Adrenal gland (tissue), 12 donors: Measurements from ENCODE around the gene SCARB1. TPM values are rescaled to one million over a fixed set of nuclear protein-coding genes. Genes with fewer than 3 reads are reported as not detected.

Experiments
- DNase-seq, 7 donors: peaks; one replicate each; pipeline ENCODE4 v3.0.0-alpha.2; 2019 to 2020
- H3K27ac ChIP-seq, 5 donors: fragments of 200-600 bp; sonication (generic) in 4 of 5; 1 replicate in 3 of 5; 2 replicates in 2 of 5; pipeline versions ENCODE4 v1.5.1 to v1.8.0; 2016 to 2020; ENCODE audit warnings: mild to moderate bottlenecking in 1 of 5
- H3K27me3 ChIP-seq: fragments of 200-600 bp; 2 replicates; pipeline ENCODE4 v1.8.0; 2021
- H3K36me3 ChIP-seq, 2 donors: fragments of 200-600 bp; replicated peaks in 1 of 2; 1 replicate in 1 of 2; 2 replicates in 1 of 2; pipeline versions ENCODE4 v1.5.1 to v1.8.0; 2018 to 2022
- H3K4me1 ChIP-seq, 2 donors: fragments of 200-600 bp; replicated peaks in 1 of 2; 1 replicate in 1 of 2; 2 replicates in 1 of 2; pipeline versions ENCODE4 v1.5.1 to v1.8.0; 2018 to 2021
- H3K4me3 ChIP-seq, 4 donors: fragments of 200-600 bp; sonication (generic) in 3 of 4; one replicate each; pipeline ENCODE4 v1.5.1; 2016 to 2018
- H3K9me3 ChIP-seq, 3 donors: fragments of 200-600 bp; sonication (generic) in 1 of 3; replicated peaks in 1 of 3; 1 replicate in 2 of 3; 2 replicates in 1 of 3; pipeline versions ENCODE4 v1.5.1 to v1.8.0; 2016 to 2021
- CTCF ChIP-seq, 6 experiments: fragments of 450-650 bp in 4 of 6; fragments of 200-600 bp in 2 of 6; sonication (generic) in 1 of 6; IDR thresholded peaks; 1 replicate in 5 of 6; 2 replicates in 1 of 6; pipeline versions ENCODE4 v1.5.1 to v1.8.0; 2016 to 2021; ENCODE audit warnings: antibody characterized with exemption in 6 of 6, mild to moderate bottlenecking in 2 of 6, moderate library complexity in 1 of 6
- POLR2A ChIP-seq, 2 donors: fragments of 450-650 bp; IDR thresholded peaks; one replicate each; pipeline ENCODE4 v1.6.1; 2017; ENCODE audit warnings: antibody characterized with exemption in 2 of 2, mild to moderate bottlenecking in 2 of 2, moderate library complexity in 1 of 2
- WGBS, 4 donors: extraction: QIAGEN DNeasy Blood & Tissue Kit in 2 of 4; methylation state at CpG; one replicate each; pipeline versions ENCODE4 v1.1.5 to v1.1.7; 2013 to 2017; 5-methylcytosine and 5-hydroxymethylcytosine counted together
- intact Hi-C, 2 donors: fragments of 100-400 bp; cut with DNase I; formaldehyde crosslinking; loops; one replicate each; pipeline versions ENCODE4 v1.14.1 to v1.15.0; 2022 to 2023
- polyA plus RNA-seq, 3 donors: library from polyadenylated mRNA; stranded (reverse); fragments of 200-250 nt in 2 of 3; fragments of 350-450 nt in 1 of 3; fragmentation: Illumina TruSeq in 1 of 3; extraction: RNeasy Lipid Tissue Mini Kit (QIAGEN cat#74804) in 1 of 3; gene quantifications; one replicate each; pipeline ENCODE4 v1.2.3, GENCODE V29; 2013 to 2014
- total RNA-seq, 9 donors: library from RNA; depleted of rRNA in 4 of 9; stranded (reverse); fragments of >200 nt in 4 of 9; fragments of 120-200 nt in 1 of 9; fragmentation: NEBNext Ultra II Directional in 1 of 9; extraction: Animal tissue kit (Norgen Biotek cat#: 25700) in 1 of 9; gene quantifications; one replicate each; pipeline versions ENCODE4 v1.1.0 to v1.2.4, GENCODE V29; 2013 to 2023
- donor health status: healthy with polysubstance abuse.
- donor health status: Bipolar disorder and iron deficiency.
- donor health status: DM: yes; HTN: yes; CAD: no.
- donor health status: DM: no; HTN: no; CAD: no.
- donor health status: DM: no; HTN: no; CAD: no.
- donor health status: DM: yes; HTN: yes; CAD: no.

The SCARB1 gene
- total and polyA plus RNA-seq, 12 donors = 213 to 8,580 (median 1,325) TPM

GRCh38 chr12:124837958-124838803 lies 25.5 kb downstream of the SCARB1 start:
- intact Hi-C loops = no loop called here
- H3K27me3 ChIP-seq = no peaks in the 10 kb centered on the region
- DNase-seq = peak; percentile 95 to 99 (median 98)
- peaks cover 73 to 83% of the 10 kb centered on the region in 2 donors for H3K4me1 ChIP-seq
- H3K27ac ChIP-seq = peak overlapping the region; percentile 73 to 92 (median 91)
- TF ChIP-seq CTCF (IDR thresholded peaks at IDR 0.05) (peak in 1 of 6 experiments; percentile 7), POLR2A (IDR thresholded peaks at IDR 0.05) (peak in 1 of 2 donors; percentile 77)
- no peak overlapping the region for H3K4me3 ChIP-seq
- no peaks in the 10 kb centered on the region for H3K9me3 ChIP-seq
- no peaks in the 10 kb centered on the region for H3K36me3 ChIP-seq
- 20 to 24% (median 22%) methylated on average over 9 to 16 of the region's 16 CpGs for WGBS, 4 donors

- no peaks in the 10 kb centered on the region for H3K36me3 ChIP-seq
- H3K4me1 ChIP-seq = peaks cover 73 to 83% of the 10 kb centered on the region in 2 donors
- TF ChIP-seq POLR2A (IDR thresholded peaks at IDR 0.05) = no peak
- TF ChIP-seq CTCF (IDR thresholded peaks at IDR 0.05) = no peak
- H3K27me3 ChIP-seq = no peaks in the 10 kb centered on the region
- H3K4me3 ChIP-seq = no peak overlapping the region
- DNase-seq = no peak
- intact Hi-C loops = no loop called here
- H3K9me3 ChIP-seq = no peaks in the 10 kb centered on the region
- H3K27ac ChIP-seq = peak overlapping the region; percentile 73 to 92 (median 91)
- WGBS, 4 donors = 45 to 64% (median 53%) methylated on average over 4 of the region's 4 CpGs
Observed at GRCh38 chr12:124837249-124837897, 26.3 kb downstream of the SCARB1 start.

DNA sequence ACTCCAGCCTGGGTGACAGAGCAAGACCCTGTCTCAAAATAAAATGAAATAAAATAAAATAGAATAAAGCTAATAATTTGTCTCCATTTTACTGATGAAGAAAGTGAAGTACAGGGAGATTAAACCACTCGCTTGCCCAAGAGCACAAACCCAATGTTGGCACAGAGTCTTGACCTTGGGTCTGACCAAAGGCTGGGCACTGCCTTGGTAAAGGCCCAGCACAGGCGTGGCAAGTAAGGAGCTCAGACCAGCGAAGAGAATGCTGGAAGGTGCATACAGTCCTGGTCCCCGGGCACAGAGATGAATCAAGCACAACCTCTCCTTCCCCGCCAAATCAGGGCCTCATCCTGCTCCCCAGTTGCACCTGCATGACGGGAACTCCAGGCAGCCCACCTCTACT lies 26.9 kb downstream of the SCARB1 start:
- WGBS, 4 donors = 38 to 55% (median 47%) methylated on average over 6 of the region's 6 CpGs
- Histone ChIP-seq H3K4me1 (peaks cover 67 to 83% of the 10 kb centered on the region in 2 donors), H3K36me3 (peaks cover 0 to 4% of the 10 kb centered on the region in 2 donors), H3K9me3 (no peaks in the 10 kb centered on the region), H3K27ac (peak overlapping the region; percentile 73 to 92 (median 87)), H3K27me3 (no peaks in the 10 kb centered on the region), H3K4me3 (no peak overlapping the region)
- intact Hi-C loops = no loop called here
- DNase-seq = peak in 5 of 7 donors; percentile 62 to 86 (median 78)
- TF ChIP-seq POLR2A (IDR thresholded peaks at IDR 0.05) = peak in 1 of 2 donors; percentile 27
- no peak for TF ChIP-seq CTCF (IDR thresholded peaks at IDR 0.05)

DNA sequence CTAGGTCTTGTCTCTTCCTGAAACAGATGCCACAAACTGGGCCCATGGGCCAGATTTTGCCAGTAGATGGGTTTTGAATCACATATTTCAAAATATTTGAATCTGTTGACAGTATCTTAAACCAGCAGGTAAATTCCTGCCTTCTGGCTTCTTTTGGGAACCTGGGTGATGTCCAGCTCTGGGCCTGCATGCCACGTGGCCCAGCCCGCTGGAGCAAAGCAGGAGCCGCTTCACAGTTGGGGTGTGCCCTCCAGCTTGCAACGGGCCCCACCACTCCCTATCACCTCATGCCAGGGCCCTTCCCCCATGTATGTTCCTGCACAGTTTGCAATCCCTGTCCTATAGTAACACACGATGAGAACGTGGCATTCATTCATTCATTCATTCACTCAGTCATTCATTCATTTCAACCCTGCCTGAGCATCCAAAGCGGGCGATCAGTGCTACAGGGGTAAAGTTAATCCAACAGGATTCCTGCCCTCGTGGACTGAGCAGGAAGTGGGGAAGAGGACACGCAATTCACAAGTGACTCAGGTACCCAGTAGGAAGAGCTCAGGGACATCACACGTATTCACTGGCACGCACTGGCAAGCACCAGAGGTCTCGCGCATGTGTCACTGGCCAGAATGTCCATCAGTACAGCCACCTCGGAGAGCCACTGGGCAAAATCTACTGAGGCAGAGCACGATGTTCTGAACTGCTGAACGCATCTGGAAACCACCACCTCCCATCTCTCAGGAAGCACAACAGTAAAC lies 27.8 kb downstream of the SCARB1 start:
- TF ChIP-seq POLR2A (IDR thresholded peaks at IDR 0.05) (peak in 1 of 2 donors; percentile 29), CTCF (IDR thresholded peaks at IDR 0.05) (peak in 2 of 6 experiments; percentile 7 to 21)
- peak in 6 of 7 donors; percentile 76 to 89 (median 80) for DNase-seq
- peak overlapping the region; percentile 36 to 92 (median 87) for H3K27ac ChIP-seq
- peaks cover 63 to 84% of the 10 kb centered on the region in 2 donors for H3K4me1 ChIP-seq
- 48 to 60% (median 52%) methylated on average over 17 of the region's 17 CpGs for WGBS, 4 donors
- H3K9me3 ChIP-seq = no peaks in the 10 kb centered on the region
- intact Hi-C loops = no loop called here
- no peak overlapping the region for H3K4me3 ChIP-seq
- no peaks in the 10 kb centered on the region for H3K27me3 ChIP-seq
- H3K36me3 ChIP-seq = peaks cover 0 to 8% of the 10 kb centered on the region in 2 donors
